ENCODE data around the gene CEP170B.

- TF ChIP-seq MAX (IDR thresholded peaks at IDR 0.05) (no peak), TAF1 (IDR thresholded peaks at IDR 0.05; ENCODE audit: low read depth) (no peak), CREB1 (IDR thresholded peaks at IDR 0.05; ENCODE audit: low read depth) (no peak)
Observed at GRCh38 chr14:104908303-104908702, 43.2 kb downstream of the CEP170B start.
